Liver (tissue), 9 donors: ENCODE data around the gene MAL. TPM values are rescaled to one million over a fixed set of nuclear protein-coding genes. Genes with fewer than 3 reads are reported as not detected.

Experiments used
- DNase-seq: peaks from one replicate; pipeline ENCODE4 v3.0.0-alpha.2; 2017; ENCODE audit warnings: low spot score
- H3K27ac ChIP-seq, 2 donors: one replicate each; pipeline ENCODE4 v1.7.0; 2013; ENCODE audit warnings: inconsistent platforms in 2 of 2, low read length in 2 of 2, control low read depth in 1 of 2, low read depth in 1 of 2, mild to moderate bottlenecking in 1 of 2
- H3K27me3 ChIP-seq, 4 donors: one replicate each; pipeline versions ENCODE4 v1.6.1 to v1.7.0; 2013; ENCODE audit warnings: low read length in 3 of 4, inconsistent platforms in 1 of 4, mild to moderate bottlenecking in 1 of 4, moderate library complexity in 1 of 4; ENCODE audit not compliant: control insufficient read depth in 4 of 4, insufficient read depth in 4 of 4
- H3K36me3 ChIP-seq, 4 donors: one replicate each; pipeline versions ENCODE4 v1.6.1 to v1.7.0; 2013; ENCODE audit warnings: low read length in 3 of 4, mild to moderate bottlenecking in 3 of 4, low read depth in 1 of 4, moderate library complexity in 1 of 4; ENCODE audit not compliant: control insufficient read depth in 4 of 4, insufficient read depth in 3 of 4
- H3K4me1 ChIP-seq, 4 donors: one replicate each; pipeline versions ENCODE4 v1.6.1 to v1.7.0; 2013; ENCODE audit warnings: low read length in 3 of 4, mild to moderate bottlenecking in 3 of 4, moderate library complexity in 1 of 4; ENCODE audit not compliant: control insufficient read depth in 4 of 4, insufficient read depth in 4 of 4
- H3K4me3 ChIP-seq, 3 donors: one replicate each; pipeline versions ENCODE4 v1.6.1 to v1.7.0; 2013; ENCODE audit warnings: low read length in 3 of 3, control low read depth in 1 of 3, low read depth in 1 of 3, mild to moderate bottlenecking in 1 of 3
- H3K9ac ChIP-seq, 2 donors: one replicate each; pipeline ENCODE4 v1.7.0; 2013; ENCODE audit warnings: low read length in 2 of 2, mild to moderate bottlenecking in 2 of 2, moderate library complexity in 2 of 2, control low read depth in 1 of 2, low read depth in 1 of 2
- H3K9me3 ChIP-seq, 4 donors: one replicate each; pipeline versions ENCODE4 v1.6.1 to v1.7.0; 2013; ENCODE audit warnings: low read length in 3 of 4; ENCODE audit not compliant: control insufficient read depth in 4 of 4
- ATF3 ChIP-seq: IDR thresholded peaks from 2 replicates; pipeline ENCODE4 v1.6.1; 2016; ENCODE audit warnings: antibody characterized with exemption
- EGR1 ChIP-seq, 2 donors: IDR thresholded peaks; 2 replicates each; pipeline ENCODE4 v1.6.1; 2016 to 2018; ENCODE audit warnings: antibody characterized with exemption in 2 of 2, low read depth in 2 of 2
- FOXA1 ChIP-seq: IDR thresholded peaks from 2 replicates; pipeline ENCODE4 v1.6.1; 2016; ENCODE audit warnings: antibody characterized with exemption
- FOXA2 ChIP-seq: IDR thresholded peaks from 2 replicates; pipeline ENCODE4 v1.6.1; 2016; ENCODE audit warnings: antibody characterized with exemption
- GABPA ChIP-seq, 2 donors: IDR thresholded peaks in 1 of 2; conservative IDR thresholded peaks in 1 of 2; 2 replicates each; pipeline ENCODE4 v1.6.1; 2016; ENCODE audit warnings: antibody characterized with exemption in 2 of 2, mild to moderate bottlenecking in 1 of 2, moderate library complexity in 1 of 2
- HNF4A ChIP-seq, 2 donors: conservative IDR thresholded peaks; 2 replicates each; pipeline ENCODE4 v1.6.1; 2016; ENCODE audit warnings: antibody characterized with exemption in 2 of 2, mild to moderate bottlenecking in 2 of 2
- HNF4G ChIP-seq: IDR thresholded peaks from 2 replicates; pipeline ENCODE4 v1.6.1; 2016; ENCODE audit warnings: antibody characterized with exemption
- JUND ChIP-seq, 2 donors: IDR thresholded peaks; 2 replicates each; pipeline ENCODE4 v1.6.1; 2016; ENCODE audit warnings: antibody characterized with exemption in 2 of 2
- MAX ChIP-seq: IDR thresholded peaks from 2 replicates; pipeline ENCODE4 v1.6.1; 2016; ENCODE audit warnings: antibody characterized with exemption
- NR2F2 ChIP-seq: IDR thresholded peaks from 2 replicates; pipeline ENCODE4 v1.6.1; 2016; ENCODE audit warnings: antibody characterized with exemption
- RAD21 ChIP-seq, 2 donors: IDR thresholded peaks; 2 replicates each; pipeline ENCODE4 v1.6.1; 2016; ENCODE audit warnings: antibody characterized with exemption in 2 of 2, mild to moderate bottlenecking in 2 of 2
- REST ChIP-seq: IDR thresholded peaks from 2 replicates; pipeline ENCODE4 v1.6.1; 2016; ENCODE audit warnings: antibody characterized with exemption, mild to moderate bottlenecking
- SP1 ChIP-seq: IDR thresholded peaks from 2 replicates; pipeline ENCODE4 v1.6.1; 2018; ENCODE audit warnings: antibody characterized with exemption, mild to moderate bottlenecking
- TAF1 ChIP-seq: conservative IDR thresholded peaks from 2 replicates; pipeline ENCODE4 v1.6.1; 2016; ENCODE audit warnings: antibody characterized with exemption, mild to moderate bottlenecking
- YY1 ChIP-seq: IDR thresholded peaks from 2 replicates; pipeline ENCODE4 v1.6.1; 2016; ENCODE audit warnings: antibody characterized with exemption, mild to moderate bottlenecking
- ZBTB33 ChIP-seq: IDR thresholded peaks from 2 replicates; pipeline ENCODE4 v1.6.1; 2016; ENCODE audit warnings: antibody characterized with exemption
- WGBS: extraction: QIAGEN DNeasy Blood & Tissue Kit; methylation state at CpG from one replicate; pipeline ENCODE4 v1.1.7; 2013; 5-methylcytosine and 5-hydroxymethylcytosine counted together
- polyA plus RNA-seq, 2 donors: library from polyadenylated mRNA; stranded (reverse) in 1 of 2; unstranded in 1 of 2; fragments of 200-250 nt in 1 of 2; fragments of >200 nt in 1 of 2; fragmentation: Nextera tagmentation in 1 of 2; extraction: Ambion mirVana in 1 of 2; gene quantifications; one replicate each; pipeline versions ENCODE4 v1.2.1 to v1.2.3, GENCODE V29; 2013 to 2015
- total RNA-seq, 2 donors: library from RNA; depleted of rRNA; stranded (reverse); fragments of >200 nt; gene quantifications; one replicate each; pipeline ENCODE4 v1.2.3, GENCODE V29; 2014
- donor health status: healthy.
- donor health status: healthy.
- donor health status: healthy.
- donor health status: healthy.
- donor health status: healthy.

The MAL gene
- total and polyA plus RNA-seq, 4 donors: 0.51 TPM; not detected in 3

GRCh38 chr2:95059656-95060370, 34.3 kb downstream of the MAL start:
- H3K4me3 ChIP-seq: no peak overlapping the region
- no peak overlapping the region for H3K27ac ChIP-seq
- 80% methylated on average over 12 of the region's 12 CpGs for WGBS
- DNase-seq: no peak
- H3K9ac ChIP-seq: no peak overlapping the region
- no peak for TF ChIP-seq JUND (IDR thresholded peaks at IDR 0.05)
- no peaks in the 10 kb centered on the region for H3K36me3 ChIP-seq
- no peaks in the 10 kb centered on the region for H3K4me1 ChIP-seq
- H3K9me3 ChIP-seq: no peaks in the 10 kb centered on the region
- peaks cover 0 to 4% (median 0%) of the 10 kb centered on the region in 4 donors for H3K27me3 ChIP-seq

- Histone ChIP-seq H3K27me3 (peaks cover 0 to 4% (median 0%) of the 10 kb centered on the region in 4 donors), H3K4me3 (no peak overlapping the region), H3K9me3 (no peaks in the 10 kb centered on the region), H3K27ac (no peak overlapping the region), H3K9ac (no peak overlapping the region), H3K36me3 (no peaks in the 10 kb centered on the region), H3K4me1 (no peaks in the 10 kb centered on the region)
- WGBS: 80% methylated on average over 17 of the region's 17 CpGs
- no peak for TF ChIP-seq MAX
- TF ChIP-seq FOXA2: no peak
- TF ChIP-seq RAD21 (IDR thresholded peaks at IDR 0.05): no peak
- no peak for TF ChIP-seq SP1
- TF ChIP-seq GABPA (IDR thresholded peaks at IDR 0.05 in 1 of 2, conservative IDR thresholded peaks at IDR 0.05 in 1 of 2): no peak
- no peak for TF ChIP-seq YY1
- TF ChIP-seq REST: no peak
- TF ChIP-seq HNF4G: no peak
- no peak for TF ChIP-seq NR2F2
- TF ChIP-seq FOXA1: no peak
- no peak for TF ChIP-seq HNF4A (conservative IDR thresholded peaks at IDR 0.05)
- TF ChIP-seq TAF1: no peak
- TF ChIP-seq ATF3: no peak
- no peak for TF ChIP-seq EGR1 (IDR thresholded peaks at IDR 0.05; ENCODE audit: low read depth in 2 of 2)
- TF ChIP-seq JUND (IDR thresholded peaks at IDR 0.05): no peak
- TF ChIP-seq ZBTB33: no peak
- DNase-seq: no peak
These were observed 35.1 kb downstream of the MAL start for GRCh38 chr2:95060446-95061118.
